GM21619 (cell line): ENCODE results near the gene MTA3.
A peak's percentile ranks its signal among the peaks of the same experiment; 100 is the strongest.

Source experiments
- ATAC-seq: cut with Tn5 transposase; IDR thresholded peaks from one replicate; pipeline ENCODE4 v1.9.1; 2021; ENCODE audit not compliant: unreplicated experiment

The MTA3 gene

GRCh38 chr2:42653908-42654445 lies 85.5 kb downstream of the MTA3 start:
- ATAC-seq: no peak

GRCh38 chr2:42658306-42658705 lies 89.9 kb downstream of the MTA3 start:
- ATAC-seq: no peak

- no peak for ATAC-seq
Observed at GRCh38 chr2:42659609-42660008, 91.2 kb downstream of the MTA3 start.

- ATAC-seq: peak; percentile 77
Observed at GRCh38 chr2:42663106-42663780, 94.8 kb downstream of the MTA3 start.

GRCh38 chr2:42663828-42664227 lies 95.4 kb downstream of the MTA3 start:
- ATAC-seq: peak; percentile 52

GRCh38 chr2:42673989-42674579 lies 105.7 kb downstream of the MTA3 start:
- no peak for ATAC-seq

GRCh38 chr2:42675815-42676214 lies 107.4 kb downstream of the MTA3 start:
- ATAC-seq: no peak

GRCh38 chr2:42685303-42685702 lies 116.9 kb downstream of the MTA3 start:
- no peak for ATAC-seq

- ATAC-seq: no peak
Observed at GRCh38 chr2:42693013-42693615, 124.7 kb downstream of the MTA3 start.

- ATAC-seq: no peak
Observed at GRCh38 chr2:42693688-42694479, 125.5 kb downstream of the MTA3 start.

GRCh38 chr2:42696987-42697386 lies 128.6 kb downstream of the MTA3 start:
- ATAC-seq: no peak

- no peak for ATAC-seq
Observed at GRCh38 chr2:42698940-42699339, 130.5 kb downstream of the MTA3 start.

GRCh38 chr2:42706836-42707235 lies 138.4 kb downstream of the MTA3 start:
- ATAC-seq: no peak

GRCh38 chr2:42708179-42708578 lies 139.7 kb downstream of the MTA3 start:
- ATAC-seq: no peak

- ATAC-seq: no peak
Observed at GRCh38 chr2:42711896-42712295, 143.5 kb downstream of the MTA3 start.

GRCh38 chr2:42712934-42713333 lies 144.5 kb downstream of the MTA3 start:
- ATAC-seq: no peak

- ATAC-seq: no peak
Observed at GRCh38 chr2:42713920-42714319, 145.5 kb downstream of the MTA3 start.

GRCh38 chr2:42714686-42715085 lies 146.3 kb downstream of the MTA3 start:
- ATAC-seq: no peak

GRCh38 chr2:42721898-42722297 lies 153.5 kb downstream of the MTA3 start:
- ATAC-seq: peak; percentile 14

GRCh38 chr2:42722320-42723190 lies 154.1 kb downstream of the MTA3 start:
- peak; percentile 98 for ATAC-seq
